Common myeloid progenitor, CD34-positive (primary cell): ENCODE results near the gene DAB2.

Experiments used
- CTCF ChIA-PET: fragments of 350-600 bp; sonication (Branson Sonifier 250); formaldehyde crosslinking; loops from one replicate; lab custom pipeline; 2021; ENCODE audit warnings: antibody characterized with exemption; lab: Charles Lee
- POLR2A ChIA-PET: fragments of 350-600 bp; sonication (Branson Sonifier 250); formaldehyde crosslinking; loops from one replicate; lab custom pipeline; 2021; ENCODE audit warnings: antibody characterized with exemption; lab: Charles Lee
- DNase-seq, 3 donors: peaks; one replicate each; pipeline versions ENCODE4 v3.0.0 to v3.0.0-alpha.2; 2013
- H3K27ac ChIP-seq, 2 experiments: 1 replicate in 1 of 2; 2 replicates in 1 of 2; pipeline ENCODE4 v1.7.0; 2013; ENCODE audit warnings: inconsistent platforms in 2 of 2, low read length in 2 of 2, mild to moderate bottlenecking in 2 of 2, low read depth in 1 of 2, moderate library complexity in 1 of 2; ENCODE audit not compliant: severe bottlenecking in 2 of 2, insufficient read depth in 1 of 2, poor library complexity in 1 of 2
- H3K27me3 ChIP-seq, 5 experiments: replicated peaks in 2 of 5; 1 replicate in 3 of 5; 2 replicates in 2 of 5; pipeline versions ENCODE4 v1.6.1 to v1.7.0; 2013; ENCODE audit warnings: low read length in 4 of 5, mild to moderate bottlenecking in 2 of 5, moderate library complexity in 2 of 5, inconsistent platforms in 1 of 5; ENCODE audit not compliant: insufficient read depth in 5 of 5, control insufficient read depth in 4 of 5
- H3K36me3 ChIP-seq, 4 experiments: 1 replicate in 2 of 4; 2 replicates in 2 of 4; pipeline versions ENCODE4 v1.6.1 to v1.7.0; 2013; ENCODE audit warnings: low read length in 3 of 4, control low read depth in 1 of 4, mild to moderate bottlenecking in 1 of 4; ENCODE audit not compliant: control insufficient read depth in 4 of 4, insufficient read depth in 4 of 4
- H3K4me1 ChIP-seq, 4 experiments: 1 replicate in 3 of 4; 2 replicates in 1 of 4; pipeline versions ENCODE4 v1.6.1 to v1.7.1; 2013; ENCODE audit warnings: low read length in 3 of 4, mild to moderate bottlenecking in 3 of 4, control low read depth in 1 of 4, inconsistent platforms in 1 of 4, moderate library complexity in 1 of 4; ENCODE audit not compliant: control insufficient read depth in 4 of 4, insufficient read depth in 4 of 4; ENCODE audit errors: control extremely low read depth in 1 of 4
- H3K4me3 ChIP-seq, 7 experiments: 1 replicate in 4 of 7; 2 replicates in 3 of 7; pipeline versions ENCODE4 v1.5.1 to v1.7.0; 2013; ENCODE audit warnings: mild to moderate bottlenecking in 7 of 7, low read length in 6 of 7, moderate library complexity in 6 of 7, inconsistent platforms in 2 of 7, low read depth in 2 of 7, control low read depth in 1 of 7; ENCODE audit not compliant: insufficient read depth in 4 of 7, control insufficient read depth in 1 of 7; ENCODE audit errors: extremely low read depth in 1 of 7
- H3K9me3 ChIP-seq, 5 experiments: 1 replicate in 4 of 5; 2 replicates in 1 of 5; pipeline versions ENCODE4 v1.6.1 to v1.7.1; 2013; ENCODE audit warnings: low read length in 4 of 5, mild to moderate bottlenecking in 2 of 5, inconsistent platforms in 1 of 5, low read depth in 1 of 5, moderate library complexity in 1 of 5; ENCODE audit not compliant: control insufficient read depth in 4 of 5, insufficient read depth in 2 of 5; ENCODE audit errors: control extremely low read depth in 1 of 5
- WGBS: methylation state at CpG from one replicate; pipeline ENCODE4 v1.1.5; 2013; ENCODE audit not compliant: insufficient coverage; 5-methylcytosine and 5-hydroxymethylcytosine counted together

Gene DAB2

GRCh38 chr5:39466846-39467245 lies 42.1 kb upstream of the DAB2 start:
- Histone ChIP-seq H3K4me1 (peaks cover 0 to 48% (median 14%) of the 10 kb centered on the region in 4 experiments), H3K36me3 (no peaks in the 10 kb centered on the region), H3K27me3 (no peaks in the 10 kb centered on the region), H3K9me3 (no peaks in the 10 kb centered on the region), H3K4me3 (no peak overlapping the region), H3K27ac (no peak overlapping the region)
- ChIA-PET CTCF (interaction anchor here (0.9 to 2.4 kb wide), 5 partner anchors 9 to 91 kb away, joined by 3 to 8 read pairs (median 5); partner anchors contain the start of gene DAB2), POLR2A (interaction anchor here (0.6 kb wide), 1 partner anchor 165 kb away, joined by 4 read pairs; no protein-coding TSS in a partner anchor)
- peak in 2 of 3 donors; percentile 69 to 73 for DNase-seq
- no CpG with 5 or more reads among the region's 1 CpG for WGBS

DNA sequence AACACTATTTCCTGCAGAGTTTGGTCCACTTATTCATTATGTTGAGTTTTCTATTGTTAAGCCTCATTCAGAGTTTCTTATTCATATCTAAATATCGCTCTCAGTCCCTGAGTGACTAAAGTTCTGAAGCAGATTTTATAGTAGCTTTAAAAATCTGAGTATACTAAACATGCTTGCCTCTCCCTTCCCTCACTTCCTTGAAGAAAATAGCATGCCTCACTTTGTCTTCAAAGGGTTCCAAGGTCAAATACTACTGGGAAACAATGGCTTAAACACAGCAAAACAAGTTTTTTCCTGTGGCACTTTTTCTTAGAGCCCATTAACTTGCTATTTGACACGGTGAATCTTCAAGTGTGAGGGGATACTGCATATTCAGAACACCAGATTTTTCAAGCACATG lies 41.1 kb upstream of the DAB2 start:
- Histone ChIP-seq H3K27ac (no peak overlapping the region), H3K36me3 (no peaks in the 10 kb centered on the region), H3K4me3 (no peak overlapping the region), H3K9me3 (no peaks in the 10 kb centered on the region), H3K27me3 (no peaks in the 10 kb centered on the region), H3K4me1 (peaks cover 0 to 56% (median 19%) of the 10 kb centered on the region in 4 experiments)
- no peak for DNase-seq
- ChIA-PET POLR2A (interaction anchor here (0.6 kb wide), 1 partner anchor 75 kb away, joined by 3 read pairs; no protein-coding TSS in a partner anchor), CTCF (interaction anchor here (0.9 to 2.4 kb wide), 7 partner anchors 10 to 90 kb away, joined by 3 to 11 read pairs (median 5); partner anchors contain the start of gene DAB2)
- WGBS: no CpG with 5 or more reads among the region's 2 CpGs

- DNase-seq: no peak
- ChIA-PET POLR2A (no interaction called here), CTCF (interaction anchor here (1.7 to 2.4 kb wide), 5 partner anchors 9 to 89 kb away, joined by 4 to 11 read pairs (median 7); no protein-coding TSS in a partner anchor)
- Histone ChIP-seq H3K27me3 (no peaks in the 10 kb centered on the region), H3K27ac (no peak overlapping the region), H3K4me1 (peaks cover 7 to 62% (median 20%) of the 10 kb centered on the region in 4 experiments), H3K9me3 (no peaks in the 10 kb centered on the region), H3K4me3 (no peak overlapping the region), H3K36me3 (no peaks in the 10 kb centered on the region)
- no CpG with 5 or more reads among the region's 2 CpGs for WGBS
These were observed 40.3 kb upstream of the DAB2 start for GRCh38 chr5:39465097-39465496.

DNA sequence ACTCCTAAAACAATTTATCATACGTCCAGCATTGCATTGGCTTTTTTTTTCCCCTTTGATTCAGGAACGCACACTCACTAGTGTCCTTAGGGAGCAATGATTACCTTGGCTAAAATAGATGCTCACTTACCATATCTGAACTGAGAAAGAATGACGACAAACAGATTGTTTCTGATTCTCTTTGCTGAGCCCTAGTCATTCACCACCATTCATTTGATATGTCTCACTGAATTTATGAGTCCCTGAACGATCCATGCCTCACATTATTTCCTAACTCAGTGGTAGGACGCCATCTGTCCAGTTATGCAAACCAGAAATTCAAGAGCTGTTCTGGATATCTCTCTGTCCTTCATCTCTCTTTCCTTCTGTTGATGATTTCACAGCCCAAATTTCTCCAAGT lies 39.3 kb upstream of the DAB2 start:
- H3K27me3 ChIP-seq: no peaks in the 10 kb centered on the region
- POLR2A ChIA-PET: no interaction called here
- H3K4me3 ChIP-seq: no peak overlapping the region
- no peaks in the 10 kb centered on the region for H3K36me3 ChIP-seq
- no peaks in the 10 kb centered on the region for H3K9me3 ChIP-seq
- peaks cover 7 to 56% (median 14%) of the 10 kb centered on the region in 4 experiments for H3K4me1 ChIP-seq
- WGBS: 98% methylated on average over 5 of the region's 5 CpGs
- DNase-seq: no peak
- CTCF ChIA-PET: interaction anchor here (1.6 to 2.3 kb wide), 3 partner anchors 8 to 84 kb away, joined by 3 to 11 read pairs (median 7); no protein-coding TSS in a partner anchor
- H3K27ac ChIP-seq: no peak overlapping the region

DNA sequence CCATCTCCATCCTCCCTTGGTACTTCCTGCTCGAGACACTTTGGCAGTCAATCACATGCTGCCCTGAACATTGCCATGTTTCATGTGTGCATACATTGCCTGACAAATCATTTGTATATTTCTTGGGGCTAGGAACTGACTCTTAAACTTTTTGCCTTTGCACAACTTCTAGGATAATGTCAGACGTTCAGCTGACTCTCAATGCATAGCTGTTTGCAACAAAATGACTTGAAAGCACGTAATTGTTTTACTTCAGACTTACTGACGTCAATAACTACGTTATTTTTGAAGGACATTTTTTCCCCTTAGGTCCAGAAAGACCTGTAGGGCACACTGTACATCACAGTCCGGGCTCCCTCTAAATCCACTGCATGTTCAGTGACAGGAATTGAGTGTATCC lies 37.4 kb upstream of the DAB2 start:
- Histone ChIP-seq H3K4me3 (no peak overlapping the region), H3K27ac (no peak overlapping the region), H3K27me3 (no peaks in the 10 kb centered on the region), H3K36me3 (no peaks in the 10 kb centered on the region), H3K9me3 (no peaks in the 10 kb centered on the region), H3K4me1 (peaks cover 7 to 41% (median 10%) of the 10 kb centered on the region in 4 experiments)
- CTCF ChIA-PET: interaction anchor here (0.5 to 1.6 kb wide), 4 partner anchors 9 to 81 kb away, joined by 3 to 4 read pairs (median 3); no protein-coding TSS in a partner anchor
- 98% methylated on average over 6 of the region's 6 CpGs for WGBS
- POLR2A ChIA-PET: no interaction called here
- no peak for DNase-seq

- H3K9me3 ChIP-seq: no peaks in the 10 kb centered on the region
- no peaks in the 10 kb centered on the region for H3K36me3 ChIP-seq
- peak overlapping the region in 2 of 7 experiments; percentile 19 to 30 for H3K4me3 ChIP-seq
- H3K27ac ChIP-seq: no peak overlapping the region
- H3K4me1 ChIP-seq: peaks cover 7 to 33% (median 8%) of the 10 kb centered on the region in 4 experiments
- no peaks in the 10 kb centered on the region for H3K27me3 ChIP-seq
- ChIA-PET CTCF (interaction anchor here (0.6 to 1.2 kb wide), 4 partner anchors 22 to 84 kb away, joined by 3 to 4 read pairs (median 3); partner anchors contain the start of gene DAB2), POLR2A (interaction anchor here (0.7 kb wide), 1 partner anchor 20 kb away, joined by 3 read pairs; no protein-coding TSS in a partner anchor)
- peak; percentile 27 to 89 (median 86) for DNase-seq
- 0% methylated on average over 2 of the region's 5 CpGs for WGBS
These were observed 36.4 kb upstream of the DAB2 start for GRCh38 chr5:39461007-39461682.

- Histone ChIP-seq H3K4me1 (peaks cover 7 to 38% (median 8%) of the 10 kb centered on the region in 4 experiments), H3K27me3 (no peaks in the 10 kb centered on the region), H3K36me3 (no peaks in the 10 kb centered on the region), H3K9me3 (no peaks in the 10 kb centered on the region), H3K27ac (no peak overlapping the region), H3K4me3 (no peak overlapping the region)
- POLR2A ChIA-PET: no interaction called here
- CTCF ChIA-PET: interaction anchor here (1.2 kb wide), 1 partner anchor 21 kb away, joined by 4 read pairs; no protein-coding TSS in a partner anchor
- no peak for DNase-seq
These were observed 35.1 kb upstream of the DAB2 start for GRCh38 chr5:39459907-39460306.
